ENCODE measurements around the gene ATP13A1.
"Not testable (repeated sequence)": the region's sequence is repeated elsewhere in the genome, so short reads cannot be mapped to it uniquely, and the experiment has no call there.

Gene ATP13A1

GRCh38 chr19:19663256-19664120, at the start of gene ATP13A1:
Gene ATP13A1, minus strand, starts transcription at chr19:19663676. Its CDS starts 10 bp downstream, at chr19:19663666.
- DNase-seq: peak; percentile 96

GRCh38 chr19:19711934-19712828, 48.7 kb upstream of the ATP13A1 start:
- no peak for DNase-seq

GRCh38 chr19:19711306-19711933, 47.9 kb upstream of the ATP13A1 start:
- DNase-seq: no peak

GRCh38 chr19:19710506-19710905, 47.0 kb upstream of the ATP13A1 start:
- no peak for DNase-seq

- DNase-seq: no peak
These were observed 41.4 kb upstream of the ATP13A1 start for GRCh38 chr19:19704836-19705235.

- not testable (repeated sequence) for DNase-seq
These were observed 37.0 kb upstream of the ATP13A1 start for GRCh38 chr19:19700493-19700892.

GRCh38 chr19:19697589-19697988, 34.1 kb upstream of the ATP13A1 start:
- no peak for DNase-seq

GRCh38 chr19:19696386-19696785, 32.9 kb upstream of the ATP13A1 start:
- no peak for DNase-seq

GRCh38 chr19:19691683-19692082, 28.2 kb upstream of the ATP13A1 start:
- DNase-seq: no peak

GRCh38 chr19:19689023-19689422, 25.5 kb upstream of the ATP13A1 start:
- DNase-seq: not testable (repeated sequence)

GRCh38 chr19:19687090-19687489, 23.6 kb upstream of the ATP13A1 start:
- no peak for DNase-seq

- DNase-seq: no peak
These were observed 23.1 kb upstream of the ATP13A1 start for GRCh38 chr19:19686580-19686979.

- DNase-seq: not testable (repeated sequence)
These were observed 22.6 kb upstream of the ATP13A1 start for GRCh38 chr19:19686119-19686518.

GRCh38 chr19:19679176-19680073, 15.9 kb upstream of the ATP13A1 start:
- DNase-seq: no peak

GRCh38 chr19:19677579-19677978, 14.1 kb upstream of the ATP13A1 start:
- no peak for DNase-seq

- DNase-seq: no peak
These were observed 10.8 kb upstream of the ATP13A1 start for GRCh38 chr19:19674315-19674714.

GRCh38 chr19:19672816-19673215, 9.3 kb upstream of the ATP13A1 start:
- DNase-seq: no peak

GRCh38 chr19:19670070-19670551, 6.6 kb upstream of the ATP13A1 start:
- no peak for DNase-seq

GRCh38 chr19:19668230-19669012, 4.9 kb upstream of the ATP13A1 start, which contains the start of gene ZNF101:
Gene ZNF101, plus strand, starts transcription at chr19:19668839. Its CDS starts 125 bp downstream, at chr19:19668964.
- peak; percentile 86 for DNase-seq

- not testable (repeated sequence) for DNase-seq
These were observed 2.0 kb upstream of the ATP13A1 start for GRCh38 chr19:19665420-19665948.

- DNase-seq: no peak
These were observed 613 bp downstream of the ATP13A1 start for GRCh38 chr19:19662871-19663255.
